ENCODE measurements around the gene MON1B.
A peak's percentile ranks its signal among the peaks of the same experiment; 100 is the strongest.
"Not testable (repeated sequence)": the region's sequence is repeated elsewhere in the genome, so short reads cannot be mapped to it uniquely, and the experiment has no call there.

The MON1B gene

GRCh38 chr16:77197747-77198146 is 6.8 kb downstream of the MON1B start:
- ATAC-seq: no peak
- DNase-seq: no peak

- DNase-seq (no peak), ATAC-seq (no peak)
Measured at GRCh38 chr16:77199211-77199610, 8.2 kb downstream of the MON1B start, which contains the start of gene SYCE1L. Gene SYCE1L (plus strand): TSS chr16:77199408. CDS start chr16:77199452, 44 bp downstream.

- no peak for ATAC-seq
- DNase-seq: no peak
Measured at GRCh38 chr16:77206533-77206932, 15.5 kb downstream of the MON1B start.

- ATAC-seq (no peak), DNase-seq (no peak)
Measured at GRCh38 chr16:77207030-77207429, 16.0 kb downstream of the MON1B start.

GRCh38 chr16:77208382-77208781 is 17.4 kb downstream of the MON1B start:
- no peak for ATAC-seq
- DNase-seq: no peak

GRCh38 chr16:77211880-77212740 is 21.1 kb downstream of the MON1B start:
- ATAC-seq (peak; percentile 65), DNase-seq (peak; percentile 75)

- DNase-seq (peak; percentile 83), ATAC-seq (peak; percentile 81)
Measured at GRCh38 chr16:77212741-77213541, 22.0 kb downstream of the MON1B start.

- no peak for DNase-seq
- ATAC-seq: no peak
Measured at GRCh38 chr16:77213542-77214106, 22.6 kb downstream of the MON1B start.

GRCh38 chr16:77214411-77215138 is 23.6 kb downstream of the MON1B start:
- DNase-seq (no peak), ATAC-seq (no peak)

GRCh38 chr16:77219437-77219836 is 28.4 kb downstream of the MON1B start:
- DNase-seq (no peak), ATAC-seq (no peak)

GRCh38 chr16:77220427-77220826 is 29.4 kb downstream of the MON1B start:
- DNase-seq (no peak), ATAC-seq (no peak)

- ATAC-seq (no peak), DNase-seq (no peak)
Measured at GRCh38 chr16:77221482-77221881, 30.5 kb downstream of the MON1B start.

GRCh38 chr16:77223184-77223583 is 32.2 kb downstream of the MON1B start:
- DNase-seq (peak; percentile 40), ATAC-seq (no peak)

GRCh38 chr16:77225182-77225581 is 34.2 kb downstream of the MON1B start:
- DNase-seq: no peak
- ATAC-seq: no peak

GRCh38 chr16:77227745-77228144 is 36.8 kb downstream of the MON1B start:
- DNase-seq: no peak
- ATAC-seq: peak; percentile 65

GRCh38 chr16:77231047-77231446 is 40.1 kb downstream of the MON1B start:
- DNase-seq (no peak), ATAC-seq (no peak)

- no peak for ATAC-seq
- DNase-seq: no peak
Measured at GRCh38 chr16:77233799-77234519, 43.0 kb downstream of the MON1B start.

GRCh38 chr16:77234611-77235010 is 43.6 kb downstream of the MON1B start:
- DNase-seq (no peak), ATAC-seq (no peak)

GRCh38 chr16:77236063-77236511 is 45.1 kb downstream of the MON1B start:
- peak; percentile 96 for ATAC-seq
- DNase-seq: peak; percentile 87

GRCh38 chr16:77238593-77238992 is 47.6 kb downstream of the MON1B start:
- no peak for DNase-seq
- ATAC-seq: no peak

GRCh38 chr16:77242471-77242870 is 51.5 kb downstream of the MON1B start:
- DNase-seq, ATAC-seq: not testable (repeated sequence)
